Measurements from ENCODE around the gene MMP13.
"Not testable (repeated sequence)": the region's sequence is repeated elsewhere in the genome, so short reads cannot be mapped to it uniquely, and the experiment has no call there.

The MMP13 gene

GRCh38 chr11:102935514-102935913, 20.0 kb downstream of the MMP13 start:
- no peak for DNase-seq (ENCODE audit: low read depth in 3 of 3)

- DNase-seq (ENCODE audit: low read depth in 3 of 3), result no peak
Measured at GRCh38 chr11:102934735-102935134, 20.8 kb downstream of the MMP13 start.

DNA sequence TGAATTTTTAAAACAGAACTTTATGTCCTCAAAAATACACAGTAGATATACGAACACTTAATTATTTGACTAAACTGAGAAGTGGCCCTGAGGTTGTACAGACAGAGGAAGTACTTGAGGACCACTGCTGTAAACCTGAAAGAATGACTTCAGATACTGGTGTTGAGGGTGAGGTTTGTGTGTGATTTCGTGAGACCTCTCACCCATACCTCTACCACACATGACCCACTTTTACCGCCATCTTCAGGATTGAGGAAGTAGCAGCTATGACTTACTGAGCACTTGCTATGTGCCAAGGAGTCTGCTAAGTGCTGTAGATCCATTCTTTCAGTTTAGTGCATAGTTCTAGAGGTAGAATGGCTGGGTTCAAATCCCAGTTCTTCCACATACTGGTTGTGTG, 21.9 kb downstream of the MMP13 start:
- no peak for DNase-seq (ENCODE audit: low read depth in 3 of 3)

DNA sequence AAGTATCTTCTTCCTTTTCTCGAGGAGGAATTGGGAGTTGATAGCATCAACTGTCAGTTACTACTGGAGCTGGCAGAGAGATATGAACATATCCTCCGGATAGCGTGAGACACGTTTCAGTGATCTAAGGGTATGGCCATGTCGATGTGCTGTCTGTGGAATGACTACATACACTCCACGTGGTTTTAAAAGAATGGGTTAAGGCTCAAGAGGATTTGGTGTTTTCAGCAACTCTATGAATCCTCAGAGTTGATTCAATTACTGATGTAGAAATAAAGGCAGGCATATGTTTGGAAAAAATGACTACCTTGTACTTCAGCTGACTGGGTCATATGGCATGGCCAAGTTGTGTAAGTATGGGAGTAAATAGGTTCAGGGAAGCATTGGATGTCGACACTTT, 22.9 kb downstream of the MMP13 start:
- no peak for DNase-seq (ENCODE audit: low read depth in 3 of 3)

DNA sequence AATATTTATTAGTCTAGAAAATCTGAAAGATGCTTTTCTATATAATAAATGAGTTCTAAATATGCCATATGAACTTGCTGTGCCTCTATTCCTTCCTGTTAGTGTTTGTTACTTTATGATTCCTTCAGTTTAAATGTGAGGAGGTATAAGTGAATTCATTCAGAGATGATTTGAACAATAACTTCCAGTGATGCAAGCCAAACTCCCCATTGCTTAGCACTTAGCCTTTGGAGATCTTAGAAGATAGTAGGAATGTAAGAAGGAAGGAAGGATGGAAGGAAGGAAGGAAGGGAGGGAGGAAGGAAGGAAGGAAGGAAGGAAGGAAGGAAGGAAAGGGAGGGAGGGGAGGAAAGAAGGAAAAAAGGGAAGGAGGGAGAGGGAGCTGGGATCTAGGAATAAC, 25.1 kb downstream of the MMP13 start:
- no peak for DNase-seq (ENCODE audit: low read depth in 3 of 3)

GRCh38 chr11:102929972-102930371, 25.6 kb downstream of the MMP13 start:
- no peak for DNase-seq (ENCODE audit: low read depth in 3 of 3)

DNA sequence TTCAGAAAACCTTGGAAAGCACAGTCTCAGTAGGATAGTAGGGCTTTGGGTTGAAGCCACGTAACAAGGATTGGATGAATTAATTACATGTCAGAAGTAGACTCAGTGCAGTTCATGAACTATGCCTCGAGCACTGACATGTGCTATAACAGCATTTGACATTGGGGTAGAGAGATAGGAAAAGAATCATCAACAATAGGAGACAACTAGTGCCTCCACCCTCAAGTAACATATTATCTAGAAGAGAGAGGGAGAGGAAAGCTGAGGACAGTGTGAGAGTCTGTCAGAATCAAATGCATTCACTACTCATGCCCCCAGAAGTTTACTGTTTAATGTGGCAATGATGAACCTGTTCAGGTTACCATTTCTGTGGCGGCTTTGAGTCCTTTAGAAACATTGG, 26.4 kb downstream of the MMP13 start:
- no peak for DNase-seq (ENCODE audit: low read depth in 3 of 3)

DNA sequence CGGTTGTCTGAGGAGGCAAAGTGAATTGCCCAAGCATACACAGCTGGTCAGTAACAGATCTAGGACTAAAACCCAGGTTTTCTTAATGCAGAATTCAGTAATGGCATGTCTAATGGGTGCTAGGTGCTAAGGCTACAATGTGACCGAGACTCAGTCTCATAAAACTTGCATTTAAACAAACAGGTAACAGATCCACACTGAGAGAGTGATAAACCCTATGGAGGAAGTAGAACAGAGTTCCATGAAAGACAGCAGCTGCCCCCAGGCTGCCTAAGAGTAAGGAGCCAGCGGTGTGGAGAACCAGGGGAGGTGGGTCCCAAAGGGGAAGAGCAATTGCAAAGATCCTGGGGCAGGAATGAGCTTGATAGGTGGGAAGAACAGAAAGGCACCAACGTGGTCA, 27.3 kb downstream of the MMP13 start:
- no peak for DNase-seq (ENCODE audit: low read depth in 3 of 3)

- no peak for DNase-seq (ENCODE audit: low read depth in 3 of 3)
Measured at GRCh38 chr11:102927624-102927990, 27.9 kb downstream of the MMP13 start.

- DNase-seq (ENCODE audit: low read depth in 3 of 3), result no peak
Measured at GRCh38 chr11:102926961-102927623, 28.4 kb downstream of the MMP13 start.

DNA sequence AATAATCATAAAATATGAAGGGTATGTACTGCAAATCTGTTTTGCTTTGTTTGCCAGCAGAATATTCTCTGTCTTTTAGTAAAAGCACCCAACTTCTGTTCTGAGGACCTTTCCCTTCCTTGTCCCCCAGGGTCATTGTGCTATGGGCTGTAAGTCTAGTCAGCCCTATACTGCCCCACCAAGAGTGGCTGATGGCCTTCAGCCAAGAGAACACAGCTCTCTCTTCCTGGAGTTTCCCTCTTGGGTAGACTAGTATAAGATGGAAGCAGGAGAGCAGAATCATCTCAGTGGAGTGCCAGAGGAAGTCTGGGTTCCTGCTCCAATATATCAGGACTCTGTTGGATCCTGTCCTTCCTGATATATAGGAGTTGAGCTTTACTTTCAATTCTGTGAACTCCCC, 29.0 kb downstream of the MMP13 start:
- DNase-seq (ENCODE audit: low read depth in 3 of 3), result no peak

DNA sequence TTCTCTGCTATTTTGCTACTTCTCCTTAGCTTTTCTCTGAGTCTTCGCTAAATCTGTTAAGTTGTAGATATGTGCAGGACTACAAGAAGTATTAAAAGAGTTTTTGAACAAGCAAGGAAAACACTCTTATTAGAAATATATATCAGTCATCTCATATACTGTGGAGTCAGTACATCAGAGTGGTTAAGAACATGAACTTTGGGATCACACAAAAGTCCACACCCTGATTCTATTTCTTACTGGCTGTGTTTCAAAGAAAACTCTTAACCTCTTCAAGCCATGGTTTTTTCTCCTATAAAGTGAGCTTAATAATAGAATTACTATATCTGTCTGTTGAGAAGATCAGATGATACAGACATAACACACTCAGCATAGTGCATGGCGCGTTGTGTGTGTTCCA, 29.5 kb downstream of the MMP13 start:
- DNase-seq (ENCODE audit: low read depth in 3 of 3), result no peak

DNA sequence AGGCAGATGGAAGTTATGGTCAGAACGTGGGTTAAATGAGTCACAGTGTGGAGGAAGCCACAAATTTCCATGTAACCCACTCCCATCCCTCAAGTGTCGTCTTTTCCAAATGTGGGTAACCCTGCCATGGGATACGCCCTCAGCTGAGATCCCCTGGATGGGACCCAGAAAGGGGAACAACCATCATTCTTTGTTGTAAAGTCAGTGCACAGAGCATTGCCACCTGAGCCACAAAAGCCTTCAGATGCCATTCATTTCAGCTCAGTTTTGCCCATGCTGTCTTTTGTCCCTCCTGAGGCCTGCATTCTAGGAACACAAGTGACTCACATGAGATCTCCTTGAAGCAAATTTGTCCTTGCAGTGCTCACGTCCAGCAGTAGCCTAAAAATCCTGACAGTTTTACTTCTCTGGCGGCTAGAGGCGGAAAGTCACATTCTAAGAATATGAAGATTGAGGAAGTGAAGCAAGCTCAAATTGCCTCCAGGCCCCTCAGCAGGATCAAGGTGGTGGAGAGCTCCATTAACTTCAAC, 30.6 kb downstream of the MMP13 start:
- DNase-seq (ENCODE audit: low read depth in 3 of 3), result no peak

DNA sequence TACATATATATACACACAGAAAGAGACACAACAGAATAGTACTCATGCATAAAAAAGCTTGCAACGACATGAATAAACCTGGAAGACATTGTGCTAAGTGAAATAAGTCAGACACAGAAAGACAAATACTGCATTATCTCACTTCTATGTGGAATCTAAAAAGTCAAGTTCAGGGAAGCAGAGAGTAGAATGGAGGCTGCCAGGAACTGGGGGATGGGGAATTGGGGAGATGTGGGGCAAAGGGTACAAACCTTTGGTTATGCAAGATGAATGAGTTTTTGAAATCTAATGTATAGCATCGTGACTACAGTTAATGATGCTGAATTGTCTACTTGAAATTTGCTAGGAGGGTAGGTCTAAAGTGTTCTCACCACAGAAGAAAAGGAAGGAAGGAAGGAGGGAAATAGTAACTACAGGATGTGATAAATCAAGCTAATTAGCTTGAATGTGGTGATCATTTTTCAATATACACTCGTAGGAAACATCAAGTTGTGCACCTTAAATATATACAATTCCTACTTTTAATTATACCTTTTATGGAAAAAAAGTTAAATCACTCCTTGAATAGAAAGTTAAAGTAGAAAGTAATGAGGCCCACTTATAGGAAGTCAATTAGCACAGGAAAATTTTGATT, 33.8 kb downstream of the MMP13 start:
- no peak for DNase-seq (ENCODE audit: low read depth in 3 of 3)

DNA sequence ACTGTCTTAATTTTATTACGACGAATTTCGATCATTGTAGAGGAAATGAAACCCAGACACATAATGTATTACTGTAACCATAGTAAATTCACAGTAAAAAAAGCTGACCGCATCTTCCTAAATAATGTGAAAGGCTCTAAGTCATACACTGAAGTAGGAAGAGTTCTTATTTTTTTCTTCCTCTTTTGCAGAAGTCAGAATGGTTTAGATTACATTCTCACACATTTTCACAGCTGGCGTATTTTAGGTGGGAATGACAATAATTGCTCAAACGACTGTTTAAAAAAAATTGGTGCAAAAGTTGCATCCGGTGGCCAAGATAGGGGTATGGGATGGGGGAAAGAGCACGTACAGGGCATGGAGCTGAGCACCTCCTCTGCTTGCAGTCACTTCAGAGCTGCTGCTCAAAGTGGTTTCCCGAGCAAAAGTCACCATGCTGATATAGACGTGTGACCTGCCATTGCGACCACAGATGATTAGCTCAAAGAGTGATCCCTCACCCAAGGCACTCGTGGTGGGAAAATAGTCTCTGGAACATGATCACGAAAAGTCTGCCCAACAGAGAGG, 35.3 kb downstream of the MMP13 start:
- DNase-seq (ENCODE audit: low read depth in 3 of 3), result no peak

- DNase-seq (ENCODE audit: low read depth in 3 of 3), result no peak
Measured at GRCh38 chr11:102915044-102915375, 40.5 kb downstream of the MMP13 start.

DNA sequence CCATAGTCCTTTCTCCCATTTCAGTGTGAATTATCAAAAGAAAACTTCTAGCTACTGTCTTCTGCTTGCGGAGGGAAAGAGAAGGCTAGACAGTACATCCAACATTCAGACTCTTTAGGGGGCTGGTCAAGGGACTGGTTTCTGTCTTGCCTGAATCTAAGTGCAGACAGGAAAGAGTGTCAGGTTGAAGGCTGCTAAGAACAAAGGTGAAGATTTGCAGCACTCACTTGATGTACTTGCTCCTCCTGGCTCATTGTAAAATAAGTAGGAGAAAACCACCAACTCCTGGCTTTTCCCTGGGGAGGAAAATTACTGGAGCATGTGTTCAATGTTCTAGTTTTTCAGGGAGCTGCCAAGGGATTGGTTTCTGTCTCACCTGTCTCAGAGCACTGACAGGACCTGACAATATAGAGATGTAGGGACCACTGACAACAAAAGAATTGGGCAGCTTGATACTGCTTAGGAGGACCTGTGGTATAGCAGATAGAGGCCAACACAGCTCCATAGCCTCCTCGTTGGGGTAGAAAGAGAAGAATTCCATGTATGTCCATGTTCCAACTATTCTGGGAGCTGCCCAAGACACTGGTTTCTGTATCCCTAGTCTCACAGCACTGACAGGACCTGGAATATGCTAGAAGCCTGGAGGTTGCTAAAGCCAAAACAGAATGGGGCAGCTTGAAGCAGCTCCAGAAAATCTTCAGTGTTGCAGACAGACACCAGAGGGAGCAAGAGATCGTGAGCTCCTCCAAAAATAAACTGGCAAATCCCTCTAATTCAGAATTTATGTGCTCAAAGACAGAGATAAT, 41.1 kb downstream of the MMP13 start:
- no peak for DNase-seq (ENCODE audit: low read depth in 3 of 3)

- no peak for DNase-seq (ENCODE audit: low read depth in 3 of 3)
Measured at GRCh38 chr11:102912482-102912830, 43.1 kb downstream of the MMP13 start.

DNA sequence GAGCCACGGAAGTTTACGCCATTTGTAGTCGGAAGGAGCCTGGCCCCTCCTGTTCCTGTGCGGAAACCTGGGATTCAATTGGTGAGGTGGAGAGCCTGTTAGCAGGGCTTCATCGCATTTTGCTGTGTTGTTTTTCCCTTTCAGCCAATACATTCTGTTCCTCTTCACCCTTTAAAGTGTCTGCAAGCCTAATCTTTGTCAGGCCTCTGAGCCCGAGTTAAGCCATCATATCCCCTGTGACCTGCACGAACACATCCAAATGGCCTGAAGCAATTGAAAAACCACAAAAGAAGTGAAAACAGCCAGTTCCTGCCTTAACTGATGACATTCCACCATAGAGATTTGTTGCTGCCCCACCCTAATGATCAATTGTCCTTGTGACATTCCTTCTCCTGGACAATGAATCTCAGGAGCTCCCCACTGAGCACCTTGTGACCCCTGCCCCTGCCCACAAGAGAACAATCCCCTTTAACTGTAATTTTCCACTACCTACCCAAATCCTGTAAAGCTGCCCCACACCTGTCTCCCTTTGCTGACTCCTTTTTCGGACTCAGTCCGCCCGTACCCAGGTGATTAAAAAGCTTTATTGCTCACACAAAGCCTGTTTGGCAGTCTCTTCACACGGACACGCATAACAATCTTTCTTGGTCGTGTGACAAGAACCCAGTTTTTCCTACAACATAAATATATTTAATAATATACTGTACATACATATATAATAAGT, 43.6 kb downstream of the MMP13 start:
- no peak for DNase-seq (ENCODE audit: low read depth in 3 of 3)

- not testable (repeated sequence) for DNase-seq (ENCODE audit: low read depth in 3 of 3)
Measured at GRCh38 chr11:102905848-102906247, 49.7 kb downstream of the MMP13 start.

DNA sequence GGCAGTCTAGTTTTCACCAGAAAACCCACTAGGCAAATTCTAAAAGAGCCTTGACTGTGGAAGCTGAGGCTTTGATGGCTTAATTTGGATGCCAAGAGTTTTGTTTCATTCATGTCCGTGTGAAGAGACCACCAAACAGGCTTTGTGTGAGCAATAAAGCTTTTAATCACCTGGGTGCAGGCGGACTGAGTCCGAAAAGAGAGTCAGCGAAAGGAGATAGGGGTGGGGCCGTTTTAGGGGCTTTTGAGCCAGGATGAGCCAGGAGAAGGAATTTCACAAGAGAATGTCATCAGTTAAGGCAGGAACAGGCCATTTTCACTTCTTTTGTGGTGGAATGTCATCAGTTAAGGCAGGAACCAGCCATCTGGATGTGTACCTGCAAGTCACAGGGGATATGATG, 51.6 kb downstream of the MMP13 start:
- DNase-seq (ENCODE audit: low read depth in 3 of 3), result not testable (repeated sequence)

DNA sequence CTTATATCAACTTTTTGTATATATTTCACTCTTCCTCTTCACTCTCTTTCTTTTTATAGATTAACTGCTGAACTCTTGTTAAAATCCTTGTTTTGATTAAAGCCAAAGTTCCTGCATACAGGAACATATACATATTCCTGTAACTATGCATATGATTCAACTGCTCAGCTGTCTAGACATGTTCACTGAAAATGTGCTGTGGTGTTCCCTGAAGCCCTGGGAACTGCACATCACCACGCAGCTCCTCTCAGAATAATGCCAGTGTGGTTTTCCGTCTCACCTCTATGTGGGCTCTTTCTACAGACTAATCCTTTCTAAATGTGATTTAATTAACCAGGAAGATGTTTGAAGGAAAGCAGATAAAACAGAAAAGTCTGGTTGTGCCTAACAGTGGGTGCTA, 55.2 kb downstream of the MMP13 start:
- DNase-seq (ENCODE audit: low read depth in 3 of 3), result no peak
